Naive thymus-derived CD8-positive, alpha-beta T cell (primary cell): Measurements from ENCODE around the gene PARK7. TPM values are rescaled to one million over a fixed set of nuclear protein-coding genes. Genes with fewer than 3 reads are reported as not detected.
A peak's percentile ranks its signal among the peaks of the same experiment; 100 is the strongest.
"Not testable (repeated sequence)": the region's sequence is repeated elsewhere in the genome, so short reads cannot be mapped to it uniquely, and the experiment has no call there.

Source experiments
- ATAC-seq, 2 donors: fragments of 150-1000 bp; cut with Tn5 transposase in 1 of 2; sonication (Bioruptor Pico), chemical (Tn5 transposase) in 1 of 2; 1 replicate in 1 of 2; 2 replicates in 1 of 2; pipeline ENCODE4 v1.10.0; 2021; ENCODE audit warnings: mild to moderate bottlenecking in 2 of 2, moderate library complexity in 2 of 2
- POLR2A ChIA-PET: fragments of 350-600 bp; sonication (Branson Sonifier 250); formaldehyde crosslinking; loops from one replicate; lab custom pipeline; 2021; ENCODE audit warnings: antibody characterized with exemption; lab: Charles Lee
- DNase-seq, 10 donors: peaks; one replicate each; pipeline versions ENCODE4 v3.0.0 to v3.0.0-alpha.2; 2020 to 2022
- H3K27ac Mint-ChIP-seq, 10 donors: one replicate each; pipeline ENCODE4 v1.8.0; 2020 to 2022; ENCODE audit warnings: mild to moderate bottlenecking in 10 of 10, mixed read lengths in 10 of 10, moderate library complexity in 4 of 10, inconsistent platforms in 1 of 10
- H3K27me3 Mint-ChIP-seq, 5 donors: one replicate each; pipeline ENCODE4 v1.8.0; 2021 to 2022; ENCODE audit warnings: mixed read lengths in 5 of 5
- H3K36me3 Mint-ChIP-seq, 3 donors: one replicate each; pipeline ENCODE4 v1.8.0; 2020 to 2022; ENCODE audit warnings: mixed read lengths in 3 of 3, mild to moderate bottlenecking in 2 of 3, inconsistent platforms in 1 of 3
- H3K4me1 Mint-ChIP-seq, 4 donors: one replicate each; pipeline ENCODE4 v1.8.0; 2021 to 2022; ENCODE audit warnings: mixed read lengths in 4 of 4
- H3K4me3 Mint-ChIP-seq, 10 donors: one replicate each; pipeline ENCODE4 v1.8.0; 2020 to 2022; ENCODE audit warnings: mild to moderate bottlenecking in 10 of 10, mixed read lengths in 10 of 10, moderate library complexity in 6 of 10, inconsistent platforms in 1 of 10
- H3K9me3 Mint-ChIP-seq, 9 donors: one replicate each; pipeline ENCODE4 v1.8.0; 2020 to 2022; ENCODE audit warnings: mixed read lengths in 9 of 9, mild to moderate bottlenecking in 3 of 9, inconsistent platforms in 1 of 9, moderate library complexity in 1 of 9
- polyA plus RNA-seq, 3 donors: library from polyadenylated mRNA; unstranded; fragments of 300-500 nt; fragmentation: Illumina TruSeq; gene quantifications; one replicate each; pipeline ENCODE4 v1.2.3, GENCODE V29; 2021
- total RNA-seq, 8 experiments: library from RNA in 2 of 8; stranded (reverse) in 2 of 8; gene quantifications; one replicate each; pipeline ENCODE4 v1.2.3 and lab custom pipeline; 2021 to 2026

Gene PARK7
- total and polyA plus RNA-seq, 5 experiments from 2014 or later, result 110 to 348 (median 318) TPM

DNA sequence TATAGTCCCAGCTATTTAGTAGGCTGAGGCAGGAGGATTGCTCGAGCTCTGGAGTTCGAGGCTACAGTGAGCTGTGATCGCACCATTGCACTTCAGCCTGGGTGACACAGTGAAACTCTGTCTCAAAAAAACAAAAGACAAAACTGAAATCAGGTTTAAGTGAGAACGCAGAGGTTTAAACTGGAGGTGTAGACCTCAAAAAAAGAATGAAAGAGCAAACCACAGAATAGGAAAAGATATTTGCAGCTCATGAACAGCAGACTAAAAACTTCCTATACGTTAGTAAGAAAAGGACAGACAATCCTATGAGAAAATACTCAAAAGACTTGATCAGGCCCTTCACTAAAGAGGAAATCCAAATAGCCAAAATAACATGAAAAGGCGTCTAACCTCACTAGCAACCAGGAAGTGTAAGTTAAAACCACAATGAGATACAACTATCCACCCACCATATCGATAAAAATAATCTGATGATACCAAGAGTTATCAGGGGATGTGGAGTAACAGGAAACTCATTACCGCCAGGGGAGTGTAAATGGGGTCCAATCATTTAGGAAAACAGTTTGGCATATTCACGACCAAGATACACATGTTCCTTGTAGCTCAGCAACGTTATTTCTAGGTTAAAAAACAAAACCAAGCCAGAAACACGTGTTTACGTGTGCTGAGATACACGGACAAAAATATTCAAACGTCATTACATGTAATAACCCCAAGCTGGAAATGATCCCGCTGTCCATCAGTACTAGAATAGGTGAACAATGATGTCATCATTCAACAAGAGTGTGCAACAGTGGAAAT, 30.7 kb upstream of the PARK7 start:
- no peaks in the 10 kb centered on the region for H3K36me3 Mint-ChIP-seq

DNA sequence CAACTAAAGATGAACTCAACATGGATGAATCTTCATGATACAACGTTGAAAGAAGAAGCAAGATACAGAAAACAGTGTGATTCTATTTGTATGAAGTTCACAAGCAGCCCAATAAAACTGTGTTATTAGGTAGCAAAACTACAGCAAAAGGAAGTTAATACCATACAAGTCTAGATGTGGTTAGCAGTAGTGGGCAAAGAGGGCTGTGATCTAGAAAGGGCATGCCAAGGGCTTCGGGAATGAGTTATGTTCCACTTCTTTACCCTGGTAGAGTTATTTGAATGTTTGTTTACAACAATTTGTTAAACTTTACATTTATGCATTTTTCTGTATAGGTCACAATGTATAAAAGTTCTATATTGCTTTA, 30.1 kb upstream of the PARK7 start:
- peak overlapping the region in 8 of 10 donors; percentile 4 to 66 (median 60) for H3K4me3 Mint-ChIP-seq
- H3K36me3 Mint-ChIP-seq, result no peaks in the 10 kb centered on the region
- H3K27me3 Mint-ChIP-seq, result no peaks in the 10 kb centered on the region
- no peak for DNase-seq
- POLR2A ChIA-PET, result no interaction called here
- no peaks in the 10 kb centered on the region for H3K9me3 Mint-ChIP-seq
- H3K27ac Mint-ChIP-seq, result peak overlapping the region in 6 of 10 donors; percentile 20 to 84 (median 68)
- peaks cover 12 to 42% (median 21%) of the 10 kb centered on the region in 4 donors for H3K4me1 Mint-ChIP-seq
- peak; percentile 23 to 50 for ATAC-seq

More for the DNA sequence above, 30.7 kb upstream of the PARK7 start:
- Mint-ChIP-seq H3K27ac (peak overlapping the region; percentile 7 to 84 (median 68)), H3K4me1 (peaks cover 12 to 42% (median 21%) of the 10 kb centered on the region in 4 donors), H3K27me3 (no peaks in the 10 kb centered on the region), H3K9me3 (no peaks in the 10 kb centered on the region), H3K4me3 (peak overlapping the region; percentile 36 to 70 (median 62))
- peak; percentile 43 to 44 for ATAC-seq
- POLR2A ChIA-PET, result no interaction called here
- DNase-seq, result peak in 1 of 10 donors; percentile 35

DNA sequence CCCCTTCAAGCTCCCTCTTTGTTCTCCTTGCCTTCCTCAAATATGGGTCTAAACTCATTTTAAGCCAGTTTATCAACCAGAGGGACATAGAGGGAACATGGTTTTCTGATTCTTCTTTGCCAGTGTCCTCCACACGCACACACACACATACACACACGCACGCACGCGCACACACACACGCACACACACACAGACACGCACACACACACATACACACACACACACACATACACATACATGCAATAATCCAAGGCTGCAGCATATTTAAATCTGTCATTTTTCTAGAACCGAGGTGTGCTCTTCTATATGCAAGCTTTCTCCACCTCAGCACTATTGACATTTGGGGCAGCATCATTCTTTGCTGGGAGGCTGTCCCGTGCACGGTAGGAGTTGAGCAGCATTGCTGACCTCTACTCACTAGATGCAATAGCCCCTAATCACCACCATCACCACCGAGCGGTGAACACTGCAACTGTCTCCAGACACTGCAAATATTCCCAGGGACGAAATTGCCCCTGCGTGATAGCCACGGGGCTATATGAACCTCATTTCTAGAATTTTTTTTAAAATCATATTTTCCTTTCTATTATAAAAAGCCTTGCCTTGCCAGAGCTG, 28.9 kb upstream of the PARK7 start:
- H3K4me1 Mint-ChIP-seq, result peaks cover 12 to 34% (median 20%) of the 10 kb centered on the region in 4 donors
- POLR2A ChIA-PET, result no interaction called here
- no peak for ATAC-seq

DNA sequence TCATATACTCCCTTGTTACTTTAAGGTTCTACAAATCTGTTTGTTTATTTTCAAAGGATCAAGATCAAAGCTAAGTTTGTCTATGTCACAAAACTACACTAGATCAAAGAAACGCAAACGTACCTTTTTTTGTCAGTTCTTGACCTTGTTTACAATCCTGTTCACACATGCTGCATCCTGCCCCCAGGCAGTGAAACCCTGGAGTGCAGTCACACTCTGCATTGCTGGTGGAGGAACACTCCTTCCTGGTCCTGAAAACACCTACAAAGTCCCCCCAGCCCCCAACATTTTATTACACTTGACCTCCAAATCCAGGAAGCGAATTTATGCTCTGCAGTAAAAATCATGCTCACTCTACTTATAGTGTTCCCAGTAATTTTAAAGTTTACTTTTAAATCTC, 23.4 kb upstream of the PARK7 start:
- H3K36me3 Mint-ChIP-seq, result no peaks in the 10 kb centered on the region
- H3K4me1 Mint-ChIP-seq, result peaks cover 12 to 35% (median 28%) of the 10 kb centered on the region in 4 donors
- ATAC-seq (no peak), DNase-seq (no peak)
- peak overlapping the region in 1 of 10 donors; percentile 19 for H3K4me3 Mint-ChIP-seq
- peak overlapping the region in 1 of 10 donors; percentile 53 for H3K27ac Mint-ChIP-seq
- POLR2A ChIA-PET, result no interaction called here
- peaks cover 12 to 45% (median 22%) of the 10 kb centered on the region in 5 donors for H3K27me3 Mint-ChIP-seq
- H3K9me3 Mint-ChIP-seq, result no peaks in the 10 kb centered on the region

More for the DNA sequence above, 28.9 kb upstream of the PARK7 start:
- Mint-ChIP-seq H3K36me3 (no peaks in the 10 kb centered on the region), H3K4me3 (peak overlapping the region in 1 of 10 donors; percentile 12), H3K9me3 (no peaks in the 10 kb centered on the region), H3K27me3 (peaks cover 0 to 3% (median 0%) of the 10 kb centered on the region in 5 donors), H3K27ac (no peak overlapping the region)
- DNase-seq, result no peak

DNA sequence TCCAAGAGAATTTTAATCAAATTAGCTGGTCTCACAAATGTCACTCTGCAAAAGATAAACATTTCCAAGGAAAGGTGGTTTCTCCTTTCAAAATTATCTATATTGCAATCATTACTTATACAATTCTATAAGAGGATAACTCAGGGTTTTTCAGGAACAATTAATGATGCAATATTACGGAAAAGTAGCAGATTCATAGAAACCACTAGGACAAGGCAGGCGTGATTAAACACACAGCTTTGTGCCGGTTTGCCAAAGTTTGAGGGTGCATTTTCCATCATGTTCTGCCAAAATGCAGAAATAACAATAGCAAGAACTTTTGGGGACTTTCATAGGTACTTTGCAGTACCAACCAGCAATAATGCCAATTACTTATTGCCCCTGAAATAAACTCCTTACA, 21.5 kb upstream of the PARK7 start:
- Mint-ChIP-seq H3K4me3 (peak overlapping the region in 1 of 10 donors; percentile 77), H3K9me3 (no peaks in the 10 kb centered on the region), H3K4me1 (peaks cover 12 to 37% (median 30%) of the 10 kb centered on the region in 4 donors), H3K36me3 (no peaks in the 10 kb centered on the region), H3K27me3 (peaks cover 12 to 45% (median 22%) of the 10 kb centered on the region in 5 donors), H3K27ac (peak overlapping the region in 1 of 10 donors; percentile 68)
- ATAC-seq (no peak), DNase-seq (no peak)
- POLR2A ChIA-PET, result interaction anchor here (1.0 kb wide), 1 partner anchor 9 kb away, joined by 4 read pairs; no protein-coding TSS in a partner anchor

DNA sequence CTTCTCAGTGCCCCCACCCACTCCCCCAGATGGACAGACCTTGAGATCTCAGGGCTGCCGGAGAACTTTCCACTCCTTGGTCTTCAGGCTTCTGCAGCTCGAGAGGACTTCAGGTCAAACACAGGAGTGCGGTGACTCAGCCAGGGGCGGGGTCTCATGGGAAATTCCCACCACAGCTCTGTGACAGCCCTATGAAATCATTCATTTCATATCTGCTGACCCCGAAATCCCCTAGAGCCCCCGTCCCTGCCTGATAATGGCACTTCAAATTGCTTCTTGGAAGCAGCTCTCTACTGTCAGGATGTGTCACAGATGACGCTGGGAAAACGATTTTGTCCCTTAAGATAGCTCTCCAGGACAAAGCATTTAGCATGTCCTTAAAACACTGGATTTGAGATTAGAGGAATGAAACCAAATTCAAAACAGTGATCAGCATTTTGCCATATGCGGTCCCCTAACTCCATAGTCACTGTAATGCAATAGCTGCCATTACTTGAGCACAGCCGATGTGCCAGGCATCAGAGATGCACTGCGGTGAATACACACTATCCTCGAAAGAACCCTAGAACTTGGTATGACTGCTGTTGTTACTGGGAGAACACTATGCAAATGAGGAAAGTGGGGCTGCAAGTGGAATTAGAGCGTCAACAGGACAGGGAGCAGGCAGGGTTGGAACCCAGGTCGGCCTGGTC, 20.6 kb upstream of the PARK7 start, which contains the start of gene TNFRSF9:
TNFRSF9 (minus strand) TSS at position 95 of the 692 bp plus-strand sequence. CDS start 845 bp downstream, outside the sequence.
- Mint-ChIP-seq H3K4me1 (peaks cover 12 to 36% (median 30%) of the 10 kb centered on the region in 4 donors), H3K27me3 (peaks cover 12 to 45% (median 22%) of the 10 kb centered on the region in 5 donors)

DNA sequence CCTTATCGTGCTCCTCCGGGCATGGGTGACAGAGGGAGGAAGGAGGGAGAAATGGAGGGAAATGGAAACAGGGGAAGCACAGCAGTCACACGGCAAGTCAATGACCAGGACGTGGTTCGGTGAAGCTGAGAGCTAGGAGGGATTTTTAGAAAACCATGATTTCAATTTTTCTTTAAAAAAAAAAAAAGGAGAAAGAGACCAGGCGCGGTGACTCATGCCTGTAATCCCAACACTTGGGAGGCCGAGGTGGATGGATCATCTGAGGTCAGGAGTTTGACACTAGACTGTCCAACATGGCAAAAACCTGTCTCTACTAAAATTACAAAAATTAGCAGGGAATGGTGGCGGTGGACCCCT, 20.1 kb upstream of the PARK7 start:
- H3K27ac Mint-ChIP-seq, result peak overlapping the region in 4 of 10 donors; percentile 55 to 86 (median 67)
- ATAC-seq (no peak), DNase-seq (no peak)
- H3K9me3 Mint-ChIP-seq, result no peaks in the 10 kb centered on the region
- H3K4me3 Mint-ChIP-seq, result peak overlapping the region; percentile 64 to 87 (median 82)
- H3K4me1 Mint-ChIP-seq, result peaks cover 12 to 36% (median 30%) of the 10 kb centered on the region in 4 donors
- POLR2A ChIA-PET, result no interaction called here
- no peaks in the 10 kb centered on the region for H3K36me3 Mint-ChIP-seq
- peaks cover 12 to 45% (median 22%) of the 10 kb centered on the region in 5 donors for H3K27me3 Mint-ChIP-seq

More for the DNA sequence above, 20.6 kb upstream of the PARK7 start, which contains the start of gene TNFRSF9:
- DNase-seq (peak in 3 of 10 donors; percentile 17 to 27 (median 19)), ATAC-seq (peak; percentile 48 to 58)
- Mint-ChIP-seq H3K36me3 (no peaks in the 10 kb centered on the region), H3K27ac (peak within 1 kb of the TSS in 4 of 10 donors; percentile 55 to 86 (median 67)), H3K9me3 (no peaks in the 10 kb centered on the region), H3K4me3 (peak within 1 kb of the TSS; percentile 64 to 87 (median 82))
- POLR2A ChIA-PET, result no interaction called here

DNA sequence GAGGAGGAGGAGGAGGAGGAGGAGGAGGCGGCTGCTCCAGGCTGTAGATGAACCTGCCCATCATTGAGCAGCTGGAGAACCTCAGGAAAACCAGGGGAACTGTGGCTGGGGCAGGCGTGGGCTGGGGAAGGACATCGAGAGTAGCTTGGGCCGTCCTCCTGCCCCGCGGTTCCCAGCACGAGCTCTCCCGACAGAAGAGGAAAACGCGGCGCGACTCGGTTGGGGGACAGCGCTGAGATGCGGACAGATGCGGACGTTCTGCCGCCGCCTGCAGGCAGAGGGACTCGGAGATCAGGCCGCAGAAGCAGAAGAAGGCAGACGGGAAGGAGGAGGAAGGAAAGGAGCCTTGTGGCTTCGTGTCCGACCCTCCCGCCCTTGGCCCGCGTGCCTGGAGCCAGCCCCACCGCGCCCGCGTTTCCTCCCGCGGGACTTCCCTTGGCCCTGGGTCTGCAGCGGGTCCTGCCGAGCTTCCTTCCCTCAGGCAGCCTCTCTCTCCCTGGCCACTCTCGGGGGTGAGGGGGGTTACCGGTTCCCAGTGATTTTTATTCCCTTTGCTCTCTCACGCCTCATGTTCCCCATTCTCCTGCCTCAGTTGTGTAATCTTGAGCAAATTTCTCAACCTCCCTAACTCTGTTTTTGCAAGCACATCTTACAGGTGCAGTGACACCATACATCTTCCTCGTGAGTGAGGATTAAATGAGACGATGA, 19.1 kb upstream of the PARK7 start:
- H3K27me3 Mint-ChIP-seq, result peaks cover 12 to 45% (median 22%) of the 10 kb centered on the region in 5 donors
- H3K4me3 Mint-ChIP-seq, result peak overlapping the region; percentile 64 to 87 (median 82)
- peak overlapping the region in 8 of 10 donors; percentile 37 to 86 (median 54) for H3K27ac Mint-ChIP-seq
- H3K9me3 Mint-ChIP-seq, result no peaks in the 10 kb centered on the region
- peak; percentile 62 to 84 for ATAC-seq
- peaks cover 12 to 36% (median 30%) of the 10 kb centered on the region in 4 donors for H3K4me1 Mint-ChIP-seq
- H3K36me3 Mint-ChIP-seq, result no peaks in the 10 kb centered on the region
- POLR2A ChIA-PET, result interaction anchor here (0.5 kb wide), 1 partner anchor 665 kb away, joined by 4 read pairs; no protein-coding TSS in a partner anchor
- peak in 9 of 10 donors; percentile 4 to 67 (median 27) for DNase-seq

DNA sequence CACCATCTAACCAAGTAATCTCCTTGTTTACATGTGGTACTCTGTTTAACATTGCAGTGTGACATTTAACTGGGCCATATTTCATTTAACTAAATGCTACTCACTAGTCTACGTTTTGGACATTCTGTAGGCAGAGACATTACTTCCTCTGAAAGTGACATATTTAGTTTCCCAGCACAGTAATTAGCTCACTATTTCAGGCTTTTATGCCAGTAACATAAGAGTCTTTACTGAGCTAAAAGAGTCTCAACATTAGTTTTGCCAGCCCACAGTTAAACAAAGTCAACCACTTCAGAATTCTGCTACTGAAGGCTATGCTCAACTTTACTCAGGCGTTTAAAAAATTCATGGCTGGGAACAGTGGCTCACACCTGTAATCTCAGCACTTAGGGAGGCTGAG, 18.3 kb upstream of the PARK7 start:
- no peaks in the 10 kb centered on the region for H3K9me3 Mint-ChIP-seq
- POLR2A ChIA-PET, result no interaction called here

DNA sequence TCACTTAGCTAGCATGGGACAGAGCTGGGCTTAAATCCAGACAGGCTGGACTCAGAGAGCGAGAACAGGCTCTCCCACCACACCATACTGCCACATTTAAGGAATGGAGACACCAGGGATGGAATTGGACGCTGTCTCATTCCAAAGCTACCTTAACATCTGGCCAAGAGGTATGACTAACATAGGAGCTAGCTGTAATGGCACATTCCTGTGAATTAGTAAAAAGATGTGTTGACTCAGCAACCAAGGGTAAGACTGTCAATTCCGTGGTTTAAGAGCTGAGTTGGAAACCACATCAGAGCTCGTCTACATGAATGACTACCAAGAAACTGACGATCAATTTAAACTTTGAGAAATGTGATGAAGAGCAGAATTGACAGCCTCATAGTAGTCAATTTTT, 12.6 kb upstream of the PARK7 start:
- Mint-ChIP-seq H3K4me3 (no peak overlapping the region), H3K27ac (peak overlapping the region in 4 of 10 donors; percentile 4 to 83 (median 46)), H3K4me1 (peaks cover 2 to 24% (median 18%) of the 10 kb centered on the region in 4 donors), H3K9me3 (peaks cover 0 to 6% (median 0%) of the 10 kb centered on the region in 9 donors), H3K27me3 (no peaks in the 10 kb centered on the region), H3K36me3 (no peaks in the 10 kb centered on the region)
- ATAC-seq, result peak; percentile 39 to 72
- POLR2A ChIA-PET, result interaction anchor here (0.6 to 1.4 kb wide), 3 partner anchors 9 to 20 kb away, joined by 3 to 7 read pairs (median 4); partner anchors contain the start of gene PARK7
- DNase-seq, result peak in 6 of 10 donors; percentile 4 to 57 (median 32)

More for the DNA sequence above, 18.3 kb upstream of the PARK7 start:
- Mint-ChIP-seq H3K36me3 (no peaks in the 10 kb centered on the region), H3K27me3 (peaks cover 12 to 43% (median 21%) of the 10 kb centered on the region in 5 donors), H3K4me3 (peak overlapping the region; percentile 64 to 86 (median 76)), H3K27ac (peak overlapping the region in 4 of 10 donors; percentile 19 to 46 (median 28)), H3K4me1 (peaks cover 12 to 36% (median 30%) of the 10 kb centered on the region in 4 donors)
- DNase-seq, result no peak
- ATAC-seq, result no peak

DNA sequence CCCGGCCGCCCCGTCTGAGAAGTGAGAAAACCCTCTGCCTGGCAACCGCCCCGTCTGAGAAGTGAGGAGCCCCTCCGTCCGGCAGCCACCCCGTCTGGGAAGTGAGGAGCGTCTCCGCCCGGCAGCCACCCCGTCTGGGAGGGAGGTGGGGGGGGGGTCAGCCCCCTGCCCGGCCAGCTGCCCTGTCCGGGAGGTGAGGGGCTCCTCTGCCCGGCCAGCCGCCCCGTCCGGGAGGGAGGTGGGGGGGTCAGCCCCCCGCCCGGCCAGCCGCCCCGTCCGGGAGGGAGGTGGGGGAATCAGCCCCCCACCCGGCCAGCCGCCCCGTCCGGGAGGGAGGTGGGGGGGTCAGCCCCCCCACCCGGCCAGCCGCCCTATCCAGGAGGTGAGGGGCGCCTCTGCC, 8.7 kb upstream of the PARK7 start:
- H3K36me3 Mint-ChIP-seq, ATAC-seq, H3K4me3 Mint-ChIP-seq, H3K9me3 Mint-ChIP-seq, POLR2A ChIA-PET, H3K27me3 Mint-ChIP-seq, H3K27ac Mint-ChIP-seq, DNase-seq: not testable (repeated sequence)
- peaks cover 9 to 48% (median 37%) of the 10 kb centered on the region in 4 donors for H3K4me1 Mint-ChIP-seq
